HG03521 (cell line): ENCODE results near the gene RNF213.

ENCODE experiments used
- ATAC-seq: cut with Tn5 transposase; IDR thresholded peaks from one replicate; pipeline ENCODE4 v1.9.1; 2021; ENCODE audit warnings: mild to moderate bottlenecking, moderate library complexity; ENCODE audit not compliant: unreplicated experiment

RNF213 gene

GRCh38 chr17:80365001-80365965, 104.6 kb downstream of the RNF213 start:
- no peak for ATAC-seq

- ATAC-seq: no peak
Measured at GRCh38 chr17:80365983-80366382, 105.3 kb downstream of the RNF213 start.

GRCh38 chr17:80367503-80367902, 106.9 kb downstream of the RNF213 start:
- no peak for ATAC-seq

GRCh38 chr17:80371196-80371595, 110.5 kb downstream of the RNF213 start:
- ATAC-seq: no peak

GRCh38 chr17:80372456-80372855, 111.8 kb downstream of the RNF213 start:
- ATAC-seq: no peak

GRCh38 chr17:80372922-80373570, 112.4 kb downstream of the RNF213 start:
- ATAC-seq: no peak

- ATAC-seq: no peak
Measured at GRCh38 chr17:80374039-80374731, 113.5 kb downstream of the RNF213 start.

GRCh38 chr17:80374732-80375585, 114.3 kb downstream of the RNF213 start:
- ATAC-seq: no peak

- ATAC-seq: no peak
Measured at GRCh38 chr17:80376531-80376930, 115.9 kb downstream of the RNF213 start.

- no peak for ATAC-seq
Measured at GRCh38 chr17:80377798-80378197, 117.1 kb downstream of the RNF213 start.

- ATAC-seq: no peak
Measured at GRCh38 chr17:80379348-80379747, 118.7 kb downstream of the RNF213 start.

- ATAC-seq: no peak
Measured at GRCh38 chr17:80380068-80380467, 119.4 kb downstream of the RNF213 start.

- no peak for ATAC-seq
Measured at GRCh38 chr17:80380555-80381002, 119.9 kb downstream of the RNF213 start.

GRCh38 chr17:80381416-80381923, 120.8 kb downstream of the RNF213 start:
- ATAC-seq: no peak

- ATAC-seq: no peak
Measured at GRCh38 chr17:80382446-80382845, 121.8 kb downstream of the RNF213 start.

- no peak for ATAC-seq
Measured at GRCh38 chr17:80382956-80383355, 122.3 kb downstream of the RNF213 start.

GRCh38 chr17:80384078-80384960, 123.7 kb downstream of the RNF213 start:
- no peak for ATAC-seq

- no peak for ATAC-seq
Measured at GRCh38 chr17:80385046-80385445, 124.4 kb downstream of the RNF213 start.

GRCh38 chr17:80386341-80386740, 125.7 kb downstream of the RNF213 start:
- no peak for ATAC-seq
